ENCODE results near the gene KCND3. TPM values are rescaled to one million over a fixed set of nuclear protein-coding genes. Genes with fewer than 3 reads are reported as not detected.

KCND3 gene
- total and polyA plus RNA-seq, 4 donors = 1.0 to 27.1 (median 6.1) TPM

DNA sequence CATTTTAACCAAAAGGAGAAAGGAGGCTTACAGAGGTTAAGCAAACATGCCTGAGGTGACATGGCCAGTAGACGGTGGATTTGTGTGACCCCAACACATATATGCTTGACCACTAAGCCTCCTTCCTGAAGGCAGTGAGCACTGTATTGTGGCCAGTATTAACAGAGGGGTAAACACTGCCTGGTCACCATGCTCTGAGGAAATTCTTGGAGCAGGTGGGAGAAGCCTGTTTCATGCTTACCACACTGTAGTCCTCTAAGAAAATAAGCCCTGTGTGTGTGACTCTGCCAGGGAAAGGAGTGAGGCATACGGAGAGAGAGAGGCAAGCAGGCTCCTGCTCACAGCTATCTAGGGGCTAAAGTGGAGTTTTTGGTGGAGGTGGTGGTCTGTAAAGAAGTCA, 102.7 kb downstream of the KCND3 start:
- Histone ChIP-seq H3K27ac (ENCODE audit: low read depth in 1 of 2, low read length in 2 of 2) (peak overlapping the region; percentile 69 to 81), H3K9me3 (ENCODE audit: control insufficient read depth in 4 of 4, low read length in 3 of 4) (no peaks in the 10 kb centered on the region), H3K4me1 (ENCODE audit: control insufficient read depth in 4 of 4, insufficient read depth in 4 of 4, low read length in 3 of 4) (peaks cover 7 to 52% (median 33%) of the 10 kb centered on the region in 4 donors), H3K27me3 (ENCODE audit: control insufficient read depth in 4 of 4, insufficient read depth in 4 of 4, low read length in 3 of 4) (no peaks in the 10 kb centered on the region), H3K9ac (ENCODE audit: low read depth in 1 of 2, low read length in 2 of 2) (peak overlapping the region in 1 of 2 donors; percentile 32), H3K36me3 (ENCODE audit: control insufficient read depth in 4 of 4, insufficient read depth in 3 of 4, low read depth in 1 of 4, low read length in 3 of 4) (no peaks in the 10 kb centered on the region), H3K4me3 (ENCODE audit: low read depth in 1 of 3, low read length in 3 of 3) (no peak overlapping the region)
- 37% methylated on average over 2 of the region's 2 CpGs for WGBS
- no peak for TF ChIP-seq HNF4G (IDR thresholded peaks at IDR 0.05)
- TF ChIP-seq FOXA1 (IDR thresholded peaks at IDR 0.05) = no peak
- TF ChIP-seq TAF1 (conservative IDR thresholded peaks at IDR 0.05) = no peak
- TF ChIP-seq, protein P1, sequence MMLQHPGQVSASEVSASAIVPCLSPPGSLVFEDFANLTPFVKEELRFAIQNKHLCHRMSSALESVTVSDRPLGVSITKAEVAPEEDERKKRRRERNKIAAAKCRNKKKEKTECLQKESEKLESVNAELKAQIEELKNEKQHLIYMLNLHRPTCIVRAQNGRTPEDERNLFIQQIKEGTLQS (IDR thresholded peaks at IDR 0.05) = no peak
- TF ChIP-seq YY1 (IDR thresholded peaks at IDR 0.05) = no peak
- TF ChIP-seq HNF4A (conservative IDR thresholded peaks at IDR 0.05) = no peak
- no peak for DNase-seq (ENCODE audit: low spot score)

DNA sequence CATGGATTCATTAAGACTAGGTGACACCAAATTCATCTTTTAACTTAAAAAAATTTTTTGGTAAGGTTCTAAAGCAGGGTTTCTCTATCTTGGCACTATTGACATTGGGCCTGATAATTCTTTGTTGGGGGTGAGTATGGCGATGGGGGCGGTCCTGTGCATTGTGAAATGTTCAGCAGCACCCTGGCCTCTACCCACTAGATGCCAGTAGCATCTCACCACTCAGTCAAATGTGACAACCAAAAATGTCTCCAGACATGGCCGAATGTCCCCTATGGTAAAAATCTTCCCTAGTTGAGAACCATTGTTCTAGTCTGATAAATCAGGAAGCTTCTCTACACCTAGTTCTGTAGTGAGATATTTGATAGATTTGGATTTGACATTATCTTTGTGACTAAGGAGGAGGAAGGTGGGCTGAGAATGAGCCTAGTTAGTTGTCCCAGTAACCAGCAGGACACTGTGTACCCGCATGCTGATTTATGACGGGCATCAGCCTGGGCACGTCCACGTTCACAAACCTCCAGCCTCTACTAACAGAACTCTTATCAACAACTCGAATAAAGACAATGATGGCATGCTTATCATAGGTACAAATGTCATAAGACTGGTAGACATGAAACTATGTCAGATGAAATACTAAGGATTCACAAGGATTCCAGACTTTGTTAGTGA, 104.6 kb downstream of the KCND3 start:
- H3K9me3 ChIP-seq (ENCODE audit: control insufficient read depth in 4 of 4, low read length in 3 of 4) = no peaks in the 10 kb centered on the region
- no peaks in the 10 kb centered on the region for H3K27me3 ChIP-seq (ENCODE audit: control insufficient read depth in 4 of 4, insufficient read depth in 4 of 4, low read length in 3 of 4)
- 67% methylated on average over 8 of the region's 8 CpGs for WGBS
- H3K4me3 ChIP-seq (ENCODE audit: low read depth in 1 of 3, low read length in 3 of 3) = no peak overlapping the region
- H3K9ac ChIP-seq (ENCODE audit: low read depth in 1 of 2, low read length in 2 of 2) = no peak overlapping the region
- no peak for DNase-seq (ENCODE audit: low spot score)
- H3K27ac ChIP-seq (ENCODE audit: low read depth in 1 of 2, low read length in 2 of 2) = no peak overlapping the region
- no peak for TF ChIP-seq YY1 (IDR thresholded peaks at IDR 0.05)
- TF ChIP-seq TAF1 (conservative IDR thresholded peaks at IDR 0.05) = no peak
- no peak for TF ChIP-seq FOXA2 (IDR thresholded peaks at IDR 0.05)
- no peak for TF ChIP-seq HNF4A (conservative IDR thresholded peaks at IDR 0.05)
- TF ChIP-seq, protein P2, sequence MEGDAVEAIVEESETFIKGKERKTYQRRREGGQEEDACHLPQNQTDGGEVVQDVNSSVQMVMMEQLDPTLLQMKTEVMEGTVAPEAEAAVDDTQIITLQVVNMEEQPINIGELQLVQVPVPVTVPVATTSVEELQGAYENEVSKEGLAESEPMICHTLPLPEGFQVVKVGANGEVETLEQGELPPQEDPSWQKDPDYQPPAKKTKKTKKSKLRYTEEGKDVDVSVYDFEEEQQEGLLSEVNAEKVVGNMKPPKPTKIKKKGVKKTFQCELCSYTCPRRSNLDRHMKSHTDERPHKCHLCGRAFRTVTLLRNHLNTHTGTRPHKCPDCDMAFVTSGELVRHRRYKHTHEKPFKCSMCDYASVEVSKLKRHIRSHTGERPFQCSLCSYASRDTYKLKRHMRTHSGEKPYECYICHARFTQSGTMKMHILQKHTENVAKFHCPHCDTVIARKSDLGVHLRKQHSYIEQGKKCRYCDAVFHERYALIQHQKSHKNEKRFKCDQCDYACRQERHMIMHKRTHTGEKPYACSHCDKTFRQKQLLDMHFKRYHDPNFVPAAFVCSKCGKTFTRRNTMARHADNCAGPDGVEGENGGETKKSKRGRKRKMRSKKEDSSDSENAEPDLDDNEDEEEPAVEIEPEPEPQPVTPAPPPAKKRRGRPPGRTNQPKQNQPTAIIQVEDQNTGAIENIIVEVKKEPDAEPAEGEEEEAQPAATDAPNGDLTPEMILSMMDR (IDR thresholded peaks at IDR 0.05; ENCODE audit: low read depth, low read length, missing input control) = peak; percentile 11
- TF ChIP-seq, protein P3, sequence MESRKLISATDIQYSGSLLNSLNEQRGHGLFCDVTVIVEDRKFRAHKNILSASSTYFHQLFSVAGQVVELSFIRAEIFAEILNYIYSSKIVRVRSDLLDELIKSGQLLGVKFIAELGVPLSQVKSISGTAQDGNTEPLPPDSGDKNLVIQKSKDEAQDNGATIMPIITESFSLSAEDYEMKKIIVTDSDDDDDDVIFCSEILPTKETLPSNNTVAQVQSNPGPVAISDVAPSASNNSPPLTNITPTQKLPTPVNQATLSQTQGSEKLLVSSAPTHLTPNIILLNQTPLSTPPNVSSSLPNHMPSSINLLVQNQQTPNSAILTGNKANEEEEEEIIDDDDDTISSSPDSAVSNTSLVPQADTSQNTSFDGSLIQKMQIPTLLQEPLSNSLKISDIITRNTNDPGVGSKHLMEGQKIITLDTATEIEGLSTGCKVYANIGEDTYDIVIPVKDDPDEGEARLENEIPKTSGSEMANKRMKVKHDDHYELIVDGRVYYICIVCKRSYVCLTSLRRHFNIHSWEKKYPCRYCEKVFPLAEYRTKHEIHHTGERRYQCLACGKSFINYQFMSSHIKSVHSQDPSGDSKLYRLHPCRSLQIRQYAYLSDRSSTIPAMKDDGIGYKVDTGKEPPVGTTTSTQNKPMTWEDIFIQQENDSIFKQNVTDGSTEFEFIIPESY (IDR thresholded peaks at IDR 0.05) = no peak
- peak; percentile 60 to 66 for TF ChIP-seq RAD21 (IDR thresholded peaks at IDR 0.05)
- TF ChIP-seq GABPA (IDR thresholded peaks at IDR 0.05 in 1 of 2, conservative IDR thresholded peaks at IDR 0.05 in 1 of 2) = no peak
- TF ChIP-seq, protein P4, sequence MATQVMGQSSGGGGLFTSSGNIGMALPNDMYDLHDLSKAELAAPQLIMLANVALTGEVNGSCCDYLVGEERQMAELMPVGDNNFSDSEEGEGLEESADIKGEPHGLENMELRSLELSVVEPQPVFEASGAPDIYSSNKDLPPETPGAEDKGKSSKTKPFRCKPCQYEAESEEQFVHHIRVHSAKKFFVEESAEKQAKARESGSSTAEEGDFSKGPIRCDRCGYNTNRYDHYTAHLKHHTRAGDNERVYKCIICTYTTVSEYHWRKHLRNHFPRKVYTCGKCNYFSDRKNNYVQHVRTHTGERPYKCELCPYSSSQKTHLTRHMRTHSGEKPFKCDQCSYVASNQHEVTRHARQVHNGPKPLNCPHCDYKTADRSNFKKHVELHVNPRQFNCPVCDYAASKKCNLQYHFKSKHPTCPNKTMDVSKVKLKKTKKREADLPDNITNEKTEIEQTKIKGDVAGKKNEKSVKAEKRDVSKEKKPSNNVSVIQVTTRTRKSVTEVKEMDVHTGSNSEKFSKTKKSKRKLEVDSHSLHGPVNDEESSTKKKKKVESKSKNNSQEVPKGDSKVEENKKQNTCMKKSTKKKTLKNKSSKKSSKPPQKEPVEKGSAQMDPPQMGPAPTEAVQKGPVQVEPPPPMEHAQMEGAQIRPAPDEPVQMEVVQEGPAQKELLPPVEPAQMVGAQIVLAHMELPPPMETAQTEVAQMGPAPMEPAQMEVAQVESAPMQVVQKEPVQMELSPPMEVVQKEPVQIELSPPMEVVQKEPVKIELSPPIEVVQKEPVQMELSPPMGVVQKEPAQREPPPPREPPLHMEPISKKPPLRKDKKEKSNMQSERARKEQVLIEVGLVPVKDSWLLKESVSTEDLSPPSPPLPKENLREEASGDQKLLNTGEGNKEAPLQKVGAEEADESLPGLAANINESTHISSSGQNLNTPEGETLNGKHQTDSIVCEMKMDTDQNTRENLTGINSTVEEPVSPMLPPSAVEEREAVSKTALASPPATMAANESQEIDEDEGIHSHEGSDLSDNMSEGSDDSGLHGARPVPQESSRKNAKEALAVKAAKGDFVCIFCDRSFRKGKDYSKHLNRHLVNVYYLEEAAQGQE (IDR thresholded peaks at IDR 0.05) = no peak
- TF ChIP-seq EGR1 (IDR thresholded peaks at IDR 0.05; ENCODE audit: low read depth in 2 of 2) = no peak
- H3K36me3 ChIP-seq (ENCODE audit: control insufficient read depth in 4 of 4, insufficient read depth in 3 of 4, low read depth in 1 of 4, low read length in 3 of 4) = no peaks in the 10 kb centered on the region
- H3K4me1 ChIP-seq (ENCODE audit: control insufficient read depth in 4 of 4, insufficient read depth in 4 of 4, low read length in 3 of 4) = peaks cover 8 to 62% (median 40%) of the 10 kb centered on the region in 4 donors
